WTC11 (cell line): ENCODE measurements around the gene LRRC74A.

Experiments
- CREB1 ChIP-seq: sonication (generic); formaldehyde crosslinking; IDR thresholded peaks from 2 replicates; pipeline ENCODE4 v1.8.0; 2023; ENCODE audit warnings: mild to moderate bottlenecking, missing genetic modification reagents
- FOXK1 ChIP-seq: sonication (generic); formaldehyde crosslinking; IDR thresholded peaks from 2 replicates; pipeline ENCODE4 v1.8.0; 2022; ENCODE audit warnings: mild to moderate bottlenecking, moderate library complexity, missing genetic modification reagents
- GABPB1 ChIP-seq: sonication (generic); formaldehyde crosslinking; IDR thresholded peaks from 2 replicates; pipeline ENCODE4 v1.8.1; 2023; ENCODE audit warnings: mild to moderate bottlenecking, missing genetic modification reagents
- SP1 ChIP-seq: sonication (generic); formaldehyde crosslinking; conservative IDR thresholded peaks from 2 replicates; pipeline ENCODE4 v1.8.1; 2022; ENCODE audit warnings: missing genetic modification reagents
- ZNF416 ChIP-seq: fragments of 250-450 bp; sonication (Bioruptor Pico); IDR thresholded peaks from 2 replicates; pipeline ENCODE4 v1.9.0; 2021; ENCODE audit warnings: mild to moderate bottlenecking, inconsistent platforms
- TF ChIP-seq, protein P1 (sequence below): sonication (generic); formaldehyde crosslinking; IDR thresholded peaks from 2 replicates; pipeline ENCODE4 v1.8.1; 2023; ENCODE audit warnings: mild to moderate bottlenecking, missing genetic modification reagents, borderline replicate concordance
- TF ChIP-seq, protein P2 (sequence below): fragments of 200-600 bp; IDR thresholded peaks from 2 replicates; pipeline ENCODE4 v1.8.0; 2022; ENCODE audit warnings: antibody characterized with exemption
- TF ChIP-seq, protein P3 (sequence below): sonication (generic); formaldehyde crosslinking; IDR thresholded peaks from 2 replicates; pipeline ENCODE4 v1.8.1; 2022; ENCODE audit warnings: low read depth, missing genetic modification reagents, borderline replicate concordance
- TF ChIP-seq, protein P4 (sequence below): sonication (generic); formaldehyde crosslinking; IDR thresholded peaks from 2 replicates; pipeline ENCODE4 v1.8.1; 2022; ENCODE audit warnings: missing genetic modification reagents, borderline replicate concordance
- TF ChIP-seq, protein P5 (sequence below): sonication (generic); formaldehyde crosslinking; IDR thresholded peaks from 2 replicates; pipeline ENCODE4 v1.8.1; 2023; ENCODE audit warnings: mild to moderate bottlenecking, missing genetic modification reagents, moderate library complexity

DNA sequence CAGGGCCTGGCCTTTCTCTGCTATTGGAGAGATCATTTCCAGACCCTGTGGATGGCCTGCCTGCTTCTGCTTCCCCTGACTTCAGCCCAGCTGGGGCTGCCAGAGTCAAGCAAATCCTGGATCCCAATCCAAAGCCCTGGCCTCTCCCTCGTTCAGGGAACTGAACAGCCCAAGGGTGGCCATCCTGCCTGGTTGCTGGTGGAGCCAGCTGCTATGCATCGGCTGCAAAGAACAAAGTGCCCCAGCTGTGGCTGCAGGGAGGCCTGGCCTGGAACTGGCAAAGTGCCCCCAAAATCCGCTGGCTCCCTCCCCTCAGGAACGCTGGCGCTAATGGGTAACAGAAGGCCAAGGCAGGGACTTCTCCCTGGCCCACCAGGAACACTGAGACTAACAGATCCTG, 56.4 kb downstream of the LRRC74A start:
- TF ChIP-seq, protein P1, sequence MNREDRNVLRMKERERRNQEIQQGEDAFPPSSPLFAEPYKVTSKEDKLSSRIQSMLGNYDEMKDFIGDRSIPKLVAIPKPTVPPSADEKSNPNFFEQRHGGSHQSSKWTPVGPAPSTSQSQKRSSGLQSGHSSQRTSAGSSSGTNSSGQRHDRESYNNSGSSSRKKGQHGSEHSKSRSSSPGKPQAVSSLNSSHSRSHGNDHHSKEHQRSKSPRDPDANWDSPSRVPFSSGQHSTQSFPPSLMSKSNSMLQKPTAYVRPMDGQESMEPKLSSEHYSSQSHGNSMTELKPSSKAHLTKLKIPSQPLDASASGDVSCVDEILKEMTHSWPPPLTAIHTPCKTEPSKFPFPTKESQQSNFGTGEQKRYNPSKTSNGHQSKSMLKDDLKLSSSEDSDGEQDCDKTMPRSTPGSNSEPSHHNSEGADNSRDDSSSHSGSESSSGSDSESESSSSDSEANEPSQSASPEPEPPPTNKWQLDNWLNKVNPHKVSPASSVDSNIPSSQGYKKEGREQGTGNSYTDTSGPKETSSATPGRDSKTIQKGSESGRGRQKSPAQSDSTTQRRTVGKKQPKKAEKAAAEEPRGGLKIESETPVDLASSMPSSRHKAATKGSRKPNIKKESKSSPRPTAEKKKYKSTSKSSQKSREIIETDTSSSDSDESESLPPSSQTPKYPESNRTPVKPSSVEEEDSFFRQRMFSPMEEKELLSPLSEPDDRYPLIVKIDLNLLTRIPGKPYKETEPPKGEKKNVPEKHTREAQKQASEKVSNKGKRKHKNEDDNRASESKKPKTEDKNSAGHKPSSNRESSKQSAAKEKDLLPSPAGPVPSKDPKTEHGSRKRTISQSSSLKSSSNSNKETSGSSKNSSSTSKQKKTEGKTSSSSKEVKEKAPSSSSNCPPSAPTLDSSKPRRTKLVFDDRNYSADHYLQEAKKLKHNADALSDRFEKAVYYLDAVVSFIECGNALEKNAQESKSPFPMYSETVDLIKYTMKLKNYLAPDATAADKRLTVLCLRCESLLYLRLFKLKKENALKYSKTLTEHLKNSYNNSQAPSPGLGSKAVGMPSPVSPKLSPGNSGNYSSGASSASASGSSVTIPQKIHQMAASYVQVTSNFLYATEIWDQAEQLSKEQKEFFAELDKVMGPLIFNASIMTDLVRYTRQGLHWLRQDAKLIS (CRISPR knock-in tag) = no peak
- TF ChIP-seq, protein P2, sequence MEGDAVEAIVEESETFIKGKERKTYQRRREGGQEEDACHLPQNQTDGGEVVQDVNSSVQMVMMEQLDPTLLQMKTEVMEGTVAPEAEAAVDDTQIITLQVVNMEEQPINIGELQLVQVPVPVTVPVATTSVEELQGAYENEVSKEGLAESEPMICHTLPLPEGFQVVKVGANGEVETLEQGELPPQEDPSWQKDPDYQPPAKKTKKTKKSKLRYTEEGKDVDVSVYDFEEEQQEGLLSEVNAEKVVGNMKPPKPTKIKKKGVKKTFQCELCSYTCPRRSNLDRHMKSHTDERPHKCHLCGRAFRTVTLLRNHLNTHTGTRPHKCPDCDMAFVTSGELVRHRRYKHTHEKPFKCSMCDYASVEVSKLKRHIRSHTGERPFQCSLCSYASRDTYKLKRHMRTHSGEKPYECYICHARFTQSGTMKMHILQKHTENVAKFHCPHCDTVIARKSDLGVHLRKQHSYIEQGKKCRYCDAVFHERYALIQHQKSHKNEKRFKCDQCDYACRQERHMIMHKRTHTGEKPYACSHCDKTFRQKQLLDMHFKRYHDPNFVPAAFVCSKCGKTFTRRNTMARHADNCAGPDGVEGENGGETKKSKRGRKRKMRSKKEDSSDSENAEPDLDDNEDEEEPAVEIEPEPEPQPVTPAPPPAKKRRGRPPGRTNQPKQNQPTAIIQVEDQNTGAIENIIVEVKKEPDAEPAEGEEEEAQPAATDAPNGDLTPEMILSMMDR = no peak
- TF ChIP-seq, protein P3, sequence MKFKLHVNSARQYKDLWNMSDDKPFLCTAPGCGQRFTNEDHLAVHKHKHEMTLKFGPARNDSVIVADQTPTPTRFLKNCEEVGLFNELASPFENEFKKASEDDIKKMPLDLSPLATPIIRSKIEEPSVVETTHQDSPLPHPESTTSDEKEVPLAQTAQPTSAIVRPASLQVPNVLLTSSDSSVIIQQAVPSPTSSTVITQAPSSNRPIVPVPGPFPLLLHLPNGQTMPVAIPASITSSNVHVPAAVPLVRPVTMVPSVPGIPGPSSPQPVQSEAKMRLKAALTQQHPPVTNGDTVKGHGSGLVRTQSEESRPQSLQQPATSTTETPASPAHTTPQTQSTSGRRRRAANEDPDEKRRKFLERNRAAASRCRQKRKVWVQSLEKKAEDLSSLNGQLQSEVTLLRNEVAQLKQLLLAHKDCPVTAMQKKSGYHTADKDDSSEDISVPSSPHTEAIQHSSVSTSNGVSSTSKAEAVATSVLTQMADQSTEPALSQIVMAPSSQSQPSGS (CRISPR knock-in tag) = no peak
- TF ChIP-seq GABPB1 (CRISPR knock-in tag) (no peak), FOXK1 (no peak), ZNF416 (CRISPR knock-in tag) (no peak), CREB1 (CRISPR knock-in tag) (no peak), SP1 (CRISPR knock-in tag) (no peak)
- TF ChIP-seq, protein P4, sequence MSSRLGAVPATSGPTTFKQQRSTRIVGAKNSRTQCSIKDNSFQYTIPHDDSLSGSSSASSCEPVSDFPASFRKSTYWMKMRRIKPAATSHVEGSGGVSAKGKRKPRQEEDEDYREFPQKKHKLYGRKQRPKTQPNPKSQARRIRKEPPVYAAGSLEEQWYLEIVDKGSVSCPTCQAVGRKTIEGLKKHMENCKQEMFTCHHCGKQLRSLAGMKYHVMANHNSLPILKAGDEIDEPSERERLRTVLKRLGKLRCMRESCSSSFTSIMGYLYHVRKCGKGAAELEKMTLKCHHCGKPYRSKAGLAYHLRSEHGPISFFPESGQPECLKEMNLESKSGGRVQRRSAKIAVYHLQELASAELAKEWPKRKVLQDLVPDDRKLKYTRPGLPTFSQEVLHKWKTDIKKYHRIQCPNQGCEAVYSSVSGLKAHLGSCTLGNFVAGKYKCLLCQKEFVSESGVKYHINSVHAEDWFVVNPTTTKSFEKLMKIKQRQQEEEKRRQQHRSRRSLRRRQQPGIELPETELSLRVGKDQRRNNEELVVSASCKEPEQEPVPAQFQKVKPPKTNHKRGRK (CRISPR knock-in tag) = no peak
- TF ChIP-seq, protein P5, sequence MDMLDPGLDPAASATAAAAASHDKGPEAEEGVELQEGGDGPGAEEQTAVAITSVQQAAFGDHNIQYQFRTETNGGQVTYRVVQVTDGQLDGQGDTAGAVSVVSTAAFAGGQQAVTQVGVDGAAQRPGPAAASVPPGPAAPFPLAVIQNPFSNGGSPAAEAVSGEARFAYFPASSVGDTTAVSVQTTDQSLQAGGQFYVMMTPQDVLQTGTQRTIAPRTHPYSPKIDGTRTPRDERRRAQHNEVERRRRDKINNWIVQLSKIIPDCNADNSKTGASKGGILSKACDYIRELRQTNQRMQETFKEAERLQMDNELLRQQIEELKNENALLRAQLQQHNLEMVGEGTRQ (CRISPR knock-in tag) = no peak
